ENCODE results near the gene CDK14.

DNA sequence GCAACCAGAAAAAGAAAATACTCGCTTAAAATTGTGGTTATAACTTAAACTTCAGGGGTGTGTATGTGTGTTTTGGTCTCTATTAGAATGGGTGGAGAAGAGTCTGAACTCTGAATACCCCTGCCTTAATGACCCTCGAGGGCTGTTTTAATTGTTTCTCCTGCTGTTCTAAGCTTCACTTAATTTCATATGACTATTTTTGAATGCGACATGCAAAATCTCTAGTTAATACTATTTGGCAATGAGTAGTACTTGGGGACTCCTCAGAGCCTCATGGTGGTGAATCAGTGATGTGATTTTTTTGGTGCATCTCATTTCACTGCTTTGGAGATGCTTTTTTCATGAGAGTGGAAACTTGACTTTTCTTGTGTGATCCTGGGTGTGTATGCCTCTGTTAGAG is 178.6 kb downstream of the CDK14 start:
- TF ChIP-seq CTCF (IDR thresholded peaks at IDR 0.05) (no peak), POLR2A (IDR thresholded peaks at IDR 0.05) (no peak)

Data from ovary (tissue), 3 donors.